Keratinocyte (primary cell): ENCODE results near the gene CDH13.

Experiments used
- EZH2 ChIP-seq: IDR thresholded peaks from one replicate; pipeline ENCODE4 v1.6.1; 2012; ENCODE audit warnings: inconsistent platforms, mild to moderate bottlenecking, low read length, moderate library complexity
- TF ChIP-seq, protein P1 (sequence below), 3 experiments: IDR thresholded peaks in 1 of 3; conservative IDR thresholded peaks in 1 of 3; optimal IDR thresholded peaks in 1 of 3; 2 replicates in 2 of 3; 3 replicates in 1 of 3; pipeline versions ENCODE3 to v1.5.1; 2011; ENCODE audit warnings: low read length in 3 of 3, mild to moderate bottlenecking in 3 of 3, moderate library complexity in 2 of 3, control low read depth in 1 of 3, inconsistent platforms in 1 of 3; ENCODE audit not compliant: insufficient read depth in 2 of 3; ENCODE audit errors: extremely low read depth in 1 of 3

DNA sequence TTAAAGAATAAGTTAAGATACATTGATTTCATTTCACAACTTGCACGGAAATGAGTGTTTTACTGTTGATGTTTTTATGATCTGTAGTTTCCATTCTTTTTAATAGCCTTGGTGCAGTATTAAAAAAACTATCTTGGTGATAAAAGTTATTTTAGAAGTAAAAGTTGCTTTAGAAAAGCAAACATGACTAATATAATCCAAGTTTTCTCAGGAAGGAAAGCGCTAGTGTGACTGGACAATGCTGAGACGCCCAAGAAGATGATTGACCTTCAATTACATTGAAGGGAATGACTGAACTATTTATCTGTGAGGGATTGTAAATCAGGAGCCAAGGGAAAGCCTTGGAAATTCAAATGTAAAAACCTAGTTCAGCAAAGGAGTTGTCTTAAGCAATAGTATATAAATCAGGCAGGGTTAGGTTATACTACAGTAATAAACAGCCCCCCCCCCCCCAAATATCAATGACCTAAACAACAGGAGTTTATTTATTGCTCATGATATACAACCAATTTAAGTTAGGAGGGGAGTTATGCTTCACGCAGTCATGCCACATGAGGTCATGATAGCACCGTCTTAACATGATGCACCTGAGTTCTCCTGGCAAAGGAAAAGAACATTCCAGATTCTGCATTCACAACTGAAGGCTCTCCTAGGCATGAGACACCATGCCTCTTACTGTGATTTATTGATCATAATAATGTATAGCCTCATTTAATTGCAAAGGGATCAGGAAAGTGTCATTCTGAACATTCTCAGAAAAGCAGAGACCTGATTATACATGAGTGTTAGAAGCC is 443.8 kb downstream of the CDH13 start:
- TF ChIP-seq, protein P1, sequence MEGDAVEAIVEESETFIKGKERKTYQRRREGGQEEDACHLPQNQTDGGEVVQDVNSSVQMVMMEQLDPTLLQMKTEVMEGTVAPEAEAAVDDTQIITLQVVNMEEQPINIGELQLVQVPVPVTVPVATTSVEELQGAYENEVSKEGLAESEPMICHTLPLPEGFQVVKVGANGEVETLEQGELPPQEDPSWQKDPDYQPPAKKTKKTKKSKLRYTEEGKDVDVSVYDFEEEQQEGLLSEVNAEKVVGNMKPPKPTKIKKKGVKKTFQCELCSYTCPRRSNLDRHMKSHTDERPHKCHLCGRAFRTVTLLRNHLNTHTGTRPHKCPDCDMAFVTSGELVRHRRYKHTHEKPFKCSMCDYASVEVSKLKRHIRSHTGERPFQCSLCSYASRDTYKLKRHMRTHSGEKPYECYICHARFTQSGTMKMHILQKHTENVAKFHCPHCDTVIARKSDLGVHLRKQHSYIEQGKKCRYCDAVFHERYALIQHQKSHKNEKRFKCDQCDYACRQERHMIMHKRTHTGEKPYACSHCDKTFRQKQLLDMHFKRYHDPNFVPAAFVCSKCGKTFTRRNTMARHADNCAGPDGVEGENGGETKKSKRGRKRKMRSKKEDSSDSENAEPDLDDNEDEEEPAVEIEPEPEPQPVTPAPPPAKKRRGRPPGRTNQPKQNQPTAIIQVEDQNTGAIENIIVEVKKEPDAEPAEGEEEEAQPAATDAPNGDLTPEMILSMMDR (optimal IDR thresholded peaks at IDR 0.05 in 1 of 3, IDR thresholded peaks at IDR 0.05 in 1 of 3, conservative IDR thresholded peaks at IDR 0.05 in 1 of 3; ENCODE audit: extremely low read depth in 1 of 3, insufficient read depth in 2 of 3, low read length in 3 of 3), result peak in 1 of 3 experiments; percentile 21
- no peak for TF ChIP-seq EZH2
